Stimulated activated CD4-positive, alpha-beta T cell treated with anti-CD3 and anti-CD28 coated beads, Interleukin-15, amount 100 ng/mL, for 48 hours (primary cell): ENCODE results near the gene EFNA4.

Experiments used
- DNase-seq, 2 donors: peaks; one replicate each; pipeline ENCODE4 v3.0.0-alpha.2; 2020; ENCODE audit warnings: low read depth in 2 of 2

EFNA4 gene

GRCh38 chr1:155033524-155033923, 30.0 kb upstream of the EFNA4 start, which contains the start of the genes DCST1 and DCST2:
TSS of gene DCST1 (plus strand) at chr1:155033824. CDS start at chr1:155034037, 213 bp downstream.
TSS of gene DCST2 (minus strand) at chr1:155033781. CDS start at chr1:155033701, 80 bp downstream.
- no peak for DNase-seq

DNA sequence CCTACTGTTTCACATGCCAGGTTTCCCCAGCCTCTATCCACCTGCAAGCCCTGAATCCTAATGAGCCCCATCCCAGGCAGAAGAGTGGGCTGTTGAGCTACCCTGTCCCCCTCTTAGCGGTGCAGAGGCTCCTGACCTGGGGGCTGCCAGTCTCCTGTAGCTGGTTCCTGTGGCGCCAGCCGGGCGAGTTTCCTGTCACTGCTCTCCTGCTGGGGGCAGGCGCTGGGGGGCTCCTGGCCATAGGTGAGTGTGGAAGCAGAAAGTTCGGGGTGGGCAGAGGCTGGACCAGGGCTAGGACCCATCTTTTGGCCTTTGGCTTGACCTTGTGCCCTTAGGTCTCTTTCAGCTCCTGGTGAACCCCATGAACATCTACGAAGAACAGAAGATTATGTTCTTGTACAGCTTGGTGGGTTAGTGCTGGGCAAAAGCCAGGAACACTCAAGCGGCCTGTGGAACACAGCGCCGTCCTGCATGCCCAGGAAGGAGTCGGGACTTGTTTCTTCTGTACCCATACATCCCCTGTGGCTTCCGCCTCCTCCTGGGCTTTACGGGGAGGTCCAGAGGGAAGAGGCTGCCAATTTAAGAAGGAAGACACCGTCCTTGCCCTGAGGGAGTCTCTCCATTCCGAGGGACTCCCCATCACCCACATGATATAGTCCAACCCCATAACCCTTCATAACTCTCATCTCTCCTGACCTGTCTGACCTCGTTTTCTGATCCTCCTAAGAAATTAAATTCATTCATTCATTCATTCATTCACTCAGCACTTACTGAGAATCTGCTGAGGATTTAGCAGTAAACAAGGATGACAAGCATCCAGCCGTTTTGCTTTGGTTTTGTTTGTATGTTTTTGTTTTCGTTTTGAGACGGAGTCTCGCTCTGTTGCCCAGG, 29.0 kb upstream of the EFNA4 start:
- no peak for DNase-seq

- no peak for DNase-seq
Measured at GRCh38 chr1:155035936-155036335, 27.6 kb upstream of the EFNA4 start.

GRCh38 chr1:155037043-155037442, 26.5 kb upstream of the EFNA4 start:
- no peak for DNase-seq

- no peak for DNase-seq
Measured at GRCh38 chr1:155037851-155038441, 25.6 kb upstream of the EFNA4 start.

DNA sequence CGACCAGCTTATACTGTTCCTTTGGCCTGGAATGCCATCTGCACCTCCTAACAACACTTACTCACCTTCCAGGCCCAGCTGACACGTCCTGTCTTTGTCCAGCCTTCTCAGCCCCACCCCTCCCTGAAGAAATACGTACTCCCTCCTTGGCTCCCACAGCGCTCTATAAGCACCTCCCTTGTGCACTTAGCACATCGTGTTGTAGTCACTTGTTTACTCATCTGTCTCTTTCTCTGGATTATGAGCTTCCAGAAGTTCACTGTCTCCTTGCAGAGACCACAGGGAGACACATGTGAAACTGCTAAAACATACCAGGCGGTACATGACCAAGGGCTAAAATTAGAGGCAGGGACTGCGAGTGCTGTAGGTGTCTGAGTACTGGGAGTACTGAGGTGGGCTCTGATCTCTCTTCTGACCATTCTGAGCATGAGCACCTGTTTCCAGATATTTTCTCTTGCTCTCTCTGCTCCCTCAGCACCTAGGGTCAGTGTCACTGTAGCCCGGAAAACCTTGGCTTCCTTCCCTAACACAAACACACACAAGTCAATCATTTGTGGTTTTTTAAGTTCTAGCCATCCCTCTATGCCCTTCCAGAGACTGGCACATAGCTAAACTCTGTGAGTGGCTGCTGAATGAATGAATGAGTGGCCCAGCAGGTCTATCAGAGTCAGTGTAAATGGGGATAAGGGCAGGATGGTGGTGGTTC, 24.8 kb upstream of the EFNA4 start:
- no peak for DNase-seq

GRCh38 chr1:155039308-155039669, 24.3 kb upstream of the EFNA4 start:
- no peak for DNase-seq

DNA sequence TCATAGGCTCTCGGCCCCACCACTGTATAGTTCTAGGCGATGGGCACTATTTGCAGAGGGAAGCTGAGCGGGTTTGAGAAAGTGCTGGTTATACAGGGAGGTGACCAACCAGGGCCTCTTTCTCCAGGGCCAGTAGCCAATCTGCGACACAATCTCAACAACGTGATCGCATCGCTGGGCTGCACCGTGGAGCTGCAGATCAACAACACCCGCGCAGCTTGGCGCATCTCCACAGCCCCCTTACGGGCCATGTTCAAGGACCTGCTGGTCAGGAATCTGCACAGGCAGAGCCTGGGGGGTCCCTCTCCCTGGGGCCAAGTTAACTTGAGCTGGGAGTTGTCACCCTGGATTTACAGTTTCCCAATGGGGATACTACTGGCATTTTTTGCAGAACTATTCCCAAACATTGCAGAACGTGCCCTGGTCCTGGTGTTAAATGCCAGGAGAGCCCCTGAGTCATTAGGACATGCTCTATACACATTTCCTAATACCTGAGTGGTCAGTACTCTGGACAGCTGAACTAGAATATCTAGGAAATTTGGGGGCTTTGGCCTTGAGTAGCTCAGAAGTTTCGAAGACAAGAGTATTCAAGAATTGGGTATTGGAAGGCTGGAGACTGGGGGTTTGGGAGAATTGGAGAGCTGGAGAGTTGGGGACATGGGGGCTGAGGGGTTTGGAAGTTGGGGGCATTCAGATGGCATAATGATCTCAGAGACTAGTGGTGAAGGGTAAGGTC, 23.0 kb upstream of the EFNA4 start:
- no peak for DNase-seq

DNA sequence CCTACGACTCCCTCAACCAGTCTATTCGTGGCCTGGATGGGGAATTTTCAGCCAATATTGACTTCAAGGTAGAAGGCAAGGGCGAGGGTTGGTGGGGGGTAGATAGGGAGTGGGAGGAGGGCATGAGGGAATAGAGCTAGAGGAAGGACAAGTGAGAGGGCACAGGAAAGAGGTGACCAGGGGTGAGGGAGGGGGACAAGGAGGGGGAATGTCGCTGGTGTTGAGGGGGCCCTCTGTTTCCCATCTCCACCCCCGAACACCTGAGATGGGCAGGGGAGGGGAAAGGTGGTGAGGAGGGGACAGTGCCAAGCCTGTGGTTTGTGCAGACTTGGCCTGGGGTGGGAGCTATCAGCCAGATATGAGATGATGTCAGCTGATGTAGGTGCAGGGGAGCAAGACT, 20.8 kb upstream of the EFNA4 start:
- DNase-seq: no peak

DNA sequence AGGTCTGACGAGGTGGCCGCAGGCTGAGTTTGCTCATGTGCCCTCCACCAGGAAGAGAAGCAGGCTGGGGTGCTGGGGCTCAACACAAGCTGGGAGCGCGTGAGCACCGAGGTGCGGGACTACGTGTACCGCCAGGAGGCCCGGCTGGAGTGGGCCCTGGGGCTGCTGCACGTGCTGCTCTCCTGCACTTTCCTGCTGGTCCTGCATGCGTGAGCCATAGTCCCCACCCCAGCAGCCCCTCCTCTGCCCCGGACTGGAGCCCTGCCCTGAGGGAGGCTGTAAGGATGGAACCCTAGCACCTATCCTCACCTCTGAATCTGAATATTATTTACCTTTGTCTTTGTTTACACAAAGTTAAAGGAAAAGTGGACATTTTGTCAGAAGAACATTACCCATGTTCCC, 20.2 kb upstream of the EFNA4 start:
- no peak for DNase-seq

- DNase-seq: no peak
Measured at GRCh38 chr1:155043793-155044192, 19.7 kb upstream of the EFNA4 start.

DNA sequence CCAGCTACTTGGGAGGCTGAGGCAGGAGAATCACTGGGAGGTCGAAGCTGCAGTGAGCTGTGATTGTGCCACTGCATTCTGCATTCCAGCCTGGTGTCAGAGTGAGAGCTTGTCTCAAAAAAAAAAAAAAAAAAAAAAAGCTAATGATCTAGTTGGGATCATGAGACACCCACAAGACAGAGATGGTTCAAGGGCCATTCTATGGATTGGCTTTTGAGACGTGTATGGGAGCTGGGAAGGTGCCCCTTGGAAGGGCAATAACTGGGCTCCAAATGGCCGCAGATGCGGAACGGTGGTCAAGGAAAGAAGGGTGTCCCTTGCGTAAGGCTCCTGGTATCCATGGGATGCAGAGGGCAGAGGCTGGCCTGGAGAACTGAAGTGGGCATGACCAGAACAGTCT, 19.2 kb upstream of the EFNA4 start:
- DNase-seq: no peak

- DNase-seq: peak in 1 of 2 donors; percentile 57
Measured at GRCh38 chr1:155044812-155045657, 18.5 kb upstream of the EFNA4 start.

- no peak for DNase-seq
Measured at GRCh38 chr1:155048449-155049334, 14.8 kb upstream of the EFNA4 start.

DNA sequence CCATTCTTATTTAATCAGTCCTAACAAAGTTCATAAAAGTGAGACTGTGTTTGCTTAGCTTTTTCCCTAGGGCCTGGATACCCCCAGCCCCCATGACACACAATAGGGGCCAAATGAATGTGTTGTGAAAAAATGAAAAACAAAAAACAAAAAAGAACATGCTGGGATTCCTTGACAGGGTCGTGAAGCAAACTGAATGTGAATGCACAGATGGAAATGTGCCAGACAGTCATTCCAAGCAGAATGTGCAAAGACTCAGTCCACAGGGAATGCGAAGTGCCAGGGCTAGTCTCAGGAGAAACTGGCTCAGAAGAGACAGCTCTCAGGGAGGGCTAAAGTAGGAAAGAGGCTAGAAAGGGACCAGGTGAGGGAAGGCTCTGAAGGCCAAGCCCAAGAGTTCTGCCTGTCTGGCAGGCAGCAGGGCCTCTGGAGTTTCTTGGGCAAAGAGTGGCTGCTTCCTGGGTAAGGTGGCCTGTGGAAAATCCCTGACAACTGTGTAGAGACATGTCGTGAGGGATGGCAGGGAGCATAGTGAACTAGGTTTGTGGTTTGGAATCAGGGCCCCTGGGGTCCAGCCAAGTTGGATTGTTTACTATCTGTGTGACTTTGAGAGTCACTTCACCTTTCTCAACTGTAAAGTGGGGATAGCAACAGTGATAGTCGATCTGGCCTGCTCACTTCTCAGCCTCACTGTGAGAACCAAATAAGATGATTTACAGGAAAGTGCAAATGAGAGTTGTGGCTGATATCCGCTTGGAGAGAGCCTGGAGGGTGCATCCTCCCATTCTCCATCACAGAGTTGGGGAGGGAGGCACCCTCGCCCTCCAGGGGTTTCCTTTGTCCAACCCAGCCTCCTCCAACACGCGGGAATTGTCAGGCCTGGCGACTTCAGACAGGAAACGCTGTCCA, 13.6 kb upstream of the EFNA4 start:
- DNase-seq: no peak

- DNase-seq: peak; percentile 50 to 76
Measured at GRCh38 chr1:155050560-155051341, 12.8 kb upstream of the EFNA4 start, which contains the start of gene ADAM15. TSS of gene ADAM15 (plus strand) at chr1:155051316. CDS start at chr1:155051387, 71 bp downstream.

- DNase-seq: no peak
Measured at GRCh38 chr1:155051342-155051776, 12.2 kb upstream of the EFNA4 start.
